ENCODE measurements around the gene MANBA.
"Not testable (repeated sequence)": the region's sequence is repeated elsewhere in the genome, so short reads cannot be mapped to it uniquely, and the experiment has no call there.

MANBA gene

GRCh38 chr4:102718833-102719575 is 41.8 kb downstream of the MANBA start:
- not testable (repeated sequence) for DNase-seq

GRCh38 chr4:102717448-102718092 is 43.2 kb downstream of the MANBA start:
- DNase-seq, result no peak

GRCh38 chr4:102715057-102715456 is 45.7 kb downstream of the MANBA start:
- DNase-seq, result peak; percentile 20

- DNase-seq, result not testable (repeated sequence)
These were observed 47.0 kb downstream of the MANBA start for GRCh38 chr4:102713774-102714173.

- DNase-seq, result no peak
These were observed 47.7 kb downstream of the MANBA start for GRCh38 chr4:102713096-102713495.

- DNase-seq, result no peak
These were observed 49.8 kb downstream of the MANBA start for GRCh38 chr4:102710986-102711385.

- DNase-seq, result not testable (repeated sequence)
These were observed 51.7 kb downstream of the MANBA start for GRCh38 chr4:102709060-102709459.

- DNase-seq, result no peak
These were observed 53.6 kb downstream of the MANBA start for GRCh38 chr4:102707150-102707549.

GRCh38 chr4:102705391-102705935 is 55.3 kb downstream of the MANBA start:
- no peak for DNase-seq

- DNase-seq, result no peak
These were observed 64.0 kb downstream of the MANBA start for GRCh38 chr4:102696758-102697157.

- no peak for DNase-seq
These were observed 66.0 kb downstream of the MANBA start for GRCh38 chr4:102694791-102695190.

- DNase-seq, result no peak
These were observed 66.9 kb downstream of the MANBA start for GRCh38 chr4:102693861-102694260.

- DNase-seq, result no peak
These were observed 67.4 kb downstream of the MANBA start for GRCh38 chr4:102693262-102693850.

- no peak for DNase-seq
These were observed 68.3 kb downstream of the MANBA start for GRCh38 chr4:102692474-102692873.

- DNase-seq, result no peak
These were observed 72.8 kb downstream of the MANBA start for GRCh38 chr4:102687982-102688433.

- no peak for DNase-seq
These were observed 73.3 kb downstream of the MANBA start for GRCh38 chr4:102687373-102687981.

GRCh38 chr4:102685768-102686167 is 75.0 kb downstream of the MANBA start:
- no peak for DNase-seq

GRCh38 chr4:102684610-102685052 is 76.1 kb downstream of the MANBA start:
- DNase-seq, result peak; percentile 73

- peak; percentile 63 for DNase-seq
These were observed 76.7 kb downstream of the MANBA start for GRCh38 chr4:102683881-102684609.

- no peak for DNase-seq
These were observed 82.0 kb downstream of the MANBA start for GRCh38 chr4:102678695-102679335.

GRCh38 chr4:102678107-102678506 is 82.7 kb downstream of the MANBA start:
- no peak for DNase-seq

GRCh38 chr4:102675141-102675540 is 85.6 kb downstream of the MANBA start:
- no peak for DNase-seq

All from hematopoietic multipotent progenitor cell treated with erythropoietin and hydrocortisone succinate and interleukin-3 and kit ligand, for 4 days (in vitro differentiated cells).